Endothelial cell of umbilical vein (primary cell): ENCODE data around the gene MYL2. TPM values are rescaled to one million over a fixed set of nuclear protein-coding genes. Genes with fewer than 3 reads are reported as not detected.

ENCODE experiments used
- BruUV-seq: library from RNA; stranded (reverse); fragments of 400-500 nt; replicated peaks from 2 replicates; lab custom pipeline; 2021; lab: Mats Ljungman, UMichigan
- CTCF ChIA-PET: fragments of 300-600, 350-600 bp; sonication (Branson Sonifier 250); formaldehyde crosslinking; loops from one replicate; lab custom pipeline; 2021; ENCODE audit warnings: antibody characterized with exemption, inconsistent platforms; lab: Charles Lee
- POLR2A ChIA-PET: fragments of 300-600, 350-600 bp; sonication (Branson Sonifier 250); formaldehyde crosslinking; loops from one replicate; lab custom pipeline; 2021; ENCODE audit warnings: antibody characterized with exemption, inconsistent platforms; lab: Charles Lee
- DNase-seq: peaks from one replicate; pipeline ENCODE4 v3.0.0-alpha.2; 2011; ENCODE audit warnings: low read depth, low spot score
- FAIRE-seq: peaks from 2 replicates; lab custom pipeline; 2011; peaks lifted over from hg19 to GRCh38; lab: Jason Lieb, UNC
- H2AFZ ChIP-seq: 2 replicates; pipeline ENCODE4 v1.6.0; 2012; ENCODE audit warnings: low read depth, low read length, control low read depth, inconsistent platforms
- H3K27ac ChIP-seq: 2 replicates; pipeline ENCODE4 v1.5.1; 2011; ENCODE audit warnings: low read depth, mild to moderate bottlenecking, control low read depth, low read length, moderate library complexity; ENCODE audit not compliant: insufficient read depth
- H3K27me3 ChIP-seq, 2 experiments: 2 replicates each; pipeline versions ENCODE4 v1.6.0 to v1.6.1; 2011; ENCODE audit warnings: low read length in 2 of 2, mixed read lengths in 1 of 2; ENCODE audit not compliant: control insufficient read depth in 2 of 2, insufficient read depth in 2 of 2
- H3K36me3 ChIP-seq, 2 experiments: 2 replicates in 1 of 2; 3 replicates in 1 of 2; pipeline ENCODE4 v1.5.1; 2011; ENCODE audit warnings: low read length in 2 of 2, mild to moderate bottlenecking in 1 of 2, moderate library complexity in 1 of 2; ENCODE audit not compliant: control insufficient read depth in 2 of 2, insufficient read depth in 2 of 2; ENCODE audit errors: extremely low read depth in 1 of 2
- H3K4me1 ChIP-seq: 3 replicates; pipeline ENCODE4 v1.5.1; 2011; ENCODE audit warnings: mild to moderate bottlenecking, low read length; ENCODE audit not compliant: control insufficient read depth, insufficient read depth; ENCODE audit errors: extremely low read depth
- H3K4me2 ChIP-seq: 2 replicates; pipeline ENCODE4 v1.6.1; 2011; ENCODE audit warnings: low read length, control low read depth, mixed read lengths; ENCODE audit not compliant: insufficient read depth
- H3K4me3 ChIP-seq, 3 experiments: fragments of 200-600 bp in 1 of 3; sonication (generic), shearing (Covaris generic) in 1 of 3; replicated peaks in 1 of 3; 2 replicates each; pipeline ENCODE4 v1.5.1; 2011 to 2016; ENCODE audit warnings: control low read depth in 3 of 3, low read length in 3 of 3, mild to moderate bottlenecking in 2 of 3, inconsistent platforms in 1 of 3, low read depth in 1 of 3, moderate library complexity in 1 of 3; ENCODE audit not compliant: insufficient read depth in 1 of 3
- H3K79me2 ChIP-seq: 2 replicates; pipeline ENCODE4 v1.6.0; 2012; ENCODE audit warnings: low read length, inconsistent platforms; ENCODE audit not compliant: control insufficient read depth, insufficient read depth
- H3K9ac ChIP-seq: replicated peaks from 2 replicates; pipeline ENCODE3; 2011; ENCODE audit warnings: low read length, control low read depth; ENCODE audit not compliant: insufficient read depth; ENCODE audit errors: extremely low read depth
- H3K9me1 ChIP-seq: replicated peaks from 3 replicates; pipeline ENCODE4 v1.6.0; 2011; ENCODE audit warnings: mild to moderate bottlenecking, low read length; ENCODE audit not compliant: control insufficient read depth, insufficient read depth; ENCODE audit errors: extremely low read depth
- H3K9me3 ChIP-seq: replicated peaks from 2 replicates; pipeline ENCODE4 v1.5.1; 2012; ENCODE audit warnings: low read length, inconsistent platforms; ENCODE audit not compliant: control insufficient read depth, insufficient read depth
- H4K20me1 ChIP-seq: replicated peaks from 2 replicates; pipeline ENCODE3; 2011; ENCODE audit warnings: mild to moderate bottlenecking, low read length; ENCODE audit not compliant: control insufficient read depth, insufficient read depth; ENCODE audit errors: extremely low read depth
- CTCF ChIP-seq, 2 donors: IDR thresholded peaks; 1 replicate in 1 of 2; 2 replicates in 1 of 2; pipeline ENCODE4 v1.5.1; 2011; ENCODE audit warnings: low read length in 2 of 2, mild to moderate bottlenecking in 2 of 2, moderate library complexity in 2 of 2, control low read depth in 1 of 2, inconsistent platforms in 1 of 2, low read depth in 1 of 2; ENCODE audit not compliant: insufficient read depth in 1 of 2; ENCODE audit errors: extremely low read depth in 1 of 2
- FOS ChIP-seq: IDR thresholded peaks from 2 replicates; pipeline ENCODE4 v1.6.1; 2011; ENCODE audit warnings: mild to moderate bottlenecking, low read length, moderate library complexity, borderline replicate concordance; ENCODE audit not compliant: insufficient read depth
- MAX ChIP-seq: IDR thresholded peaks from 2 replicates; pipeline ENCODE4 v1.6.1; 2011; ENCODE audit not compliant: insufficient read depth, insufficient read length
- MYC ChIP-seq: IDR thresholded peaks from one replicate; pipeline ENCODE4 v1.6.1; 2011; ENCODE audit warnings: mild to moderate bottlenecking, low read depth, low read length
- POLR2A ChIP-seq: IDR thresholded peaks from 2 replicates; pipeline ENCODE4 v1.6.1; 2012; ENCODE audit warnings: low read depth, mild to moderate bottlenecking, control low read depth, low read length
- POLR2AphosphoS5 ChIP-seq: IDR thresholded peaks from 2 replicates; pipeline ENCODE4 v1.6.1; 2012; ENCODE audit warnings: low read depth, mild to moderate bottlenecking, control low read depth, low read length, moderate library complexity; ENCODE audit not compliant: insufficient read depth
- dilution Hi-C: fragments of 300-500 bp; cut with MboI; formaldehyde crosslinking; loops from one replicate; pipeline ENCODE4 v1.15.0; 2019; ENCODE audit warnings: low sequenced_read_pairs; ENCODE audit not compliant: extremely low pct_ligation_motif_present
- intact Hi-C: fragments of 100-400 bp; cut with micrococcal nuclease; formaldehyde crosslinking; loops from one replicate; pipeline ENCODE4 v1.10.0; 2022
- polyA plus RNA-seq, 4 experiments: library from polyadenylated mRNA; depleted of rRNA in 3 of 4; stranded (reverse) in 3 of 4; unstranded in 1 of 4; fragments of >200 nt; gene quantifications; 2 replicates each; pipeline versions ENCODE4 v1.2.1 to v1.2.3, GENCODE V29; 2011 to 2012; ENCODE audit warnings: missing spikeins in 1 of 4
- total RNA-seq: library from RNA; stranded (reverse); gene quantifications from 2 replicates; pipeline ENCODE4 v1.2.3, GENCODE V29; 2021

MYL2 gene
- total and polyA plus RNA-seq, 2 donors (not counting 3 experiments of a cell fraction or from before 2014, with no cell fraction given) = 0.93 TPM; not detected in 1

GRCh38 chr12:110932046-110932445 lies 11.7 kb upstream of the MYL2 start:
- no peaks in the 10 kb centered on the region for H3K79me2 ChIP-seq
- ChIA-PET POLR2A (no interaction called here), CTCF (interaction anchor here (1.1 to 2.2 kb wide), 2 partner anchors 11 to 382 kb away, joined by 3 to 6 read pairs; no protein-coding TSS in a partner anchor)

GRCh38 chr12:110931315-110931728 lies 10.9 kb upstream of the MYL2 start:
- H3K27me3 ChIP-seq = no peaks in the 10 kb centered on the region
- H3K9me3 ChIP-seq = no peaks in the 10 kb centered on the region
- ChIA-PET CTCF (interaction anchor here (0.9 to 2.2 kb wide), 3 partner anchors 10 to 383 kb away, joined by 3 to 6 read pairs (median 4); no protein-coding TSS in a partner anchor), POLR2A (no interaction called here)
- H3K9me1 ChIP-seq = no peaks in the 10 kb centered on the region
- H2AFZ ChIP-seq = no peak overlapping the region
- no peaks in the 10 kb centered on the region for H3K79me2 ChIP-seq
- H3K36me3 ChIP-seq = no peaks in the 10 kb centered on the region
- no peaks in the 10 kb centered on the region for H4K20me1 ChIP-seq
- BruUV-seq = no TSS peak
- no peak overlapping the region for H3K27ac ChIP-seq
- DNase-seq (no peak), FAIRE-seq (no peak)
- H3K4me2 ChIP-seq = no peak overlapping the region
- H3K9ac ChIP-seq = no peak overlapping the region
- no peaks in the 10 kb centered on the region for H3K4me1 ChIP-seq
- dilution Hi-C loops (no loop called here), intact Hi-C loops (no loop called here)
- H3K4me3 ChIP-seq = no peak overlapping the region
- TF ChIP-seq POLR2A = no peak
- TF ChIP-seq MAX = no peak
- TF ChIP-seq FOS = no peak
- TF ChIP-seq POLR2AphosphoS5 = no peak
- no peak for TF ChIP-seq CTCF (IDR thresholded peaks at IDR 0.05; ENCODE audit: extremely low read depth in 1 of 2, insufficient read depth in 1 of 2, low read depth in 1 of 2, low read length in 2 of 2)

More at GRCh38 chr12:110932046-110932445, 11.7 kb upstream of the MYL2 start:
- Histone ChIP-seq H3K9me3 (no peaks in the 10 kb centered on the region), H3K4me1 (no peaks in the 10 kb centered on the region), H3K4me2 (no peak overlapping the region), H3K27ac (no peak overlapping the region), H3K9ac (no peak overlapping the region), H2AFZ (no peak overlapping the region), H3K4me3 (no peak overlapping the region), H3K27me3 (no peaks in the 10 kb centered on the region), H3K9me1 (no peaks in the 10 kb centered on the region), H3K36me3 (no peaks in the 10 kb centered on the region), H4K20me1 (no peaks in the 10 kb centered on the region)
- BruUV-seq = no TSS peak
- intact Hi-C loops (no loop called here), dilution Hi-C loops (no loop called here)
- FAIRE-seq (no peak), DNase-seq (no peak)
- TF ChIP-seq MYC (no peak), CTCF (IDR thresholded peaks at IDR 0.05; ENCODE audit: extremely low read depth in 1 of 2, insufficient read depth in 1 of 2, low read depth in 1 of 2, low read length in 2 of 2) (peak; percentile 18 to 37)
